PC-9 (cell line): ENCODE data around the gene SMYD2. TPM values are rescaled to one million over a fixed set of nuclear protein-coding genes. Genes with fewer than 3 reads are reported as not detected.
A peak's percentile ranks its signal among the peaks of the same experiment; 100 is the strongest.

Experiments used
- BruUV-seq: library from RNA; stranded (reverse); fragments of 400-500 nt; replicated peaks from 2 replicates; lab custom pipeline; 2021; lab: Mats Ljungman, UMichigan
- CTCF ChIA-PET: fragments of 300-600 bp; sonication (Branson Sonifier 250); formaldehyde crosslinking; loops from one replicate; lab custom pipeline; 2022; ENCODE audit warnings: antibody characterized with exemption; lab: Charles Lee
- POLR2A ChIA-PET: fragments of 300-600 bp; sonication (Branson Sonifier 250); formaldehyde crosslinking; loops from one replicate; lab custom pipeline; 2022; ENCODE audit warnings: antibody characterized with exemption; ENCODE audit not compliant: unreplicated experiment; lab: Charles Lee
- DNase-seq, 2 experiments: peaks; one replicate each; pipeline versions ENCODE4 v3.0.0 to v3.0.0-alpha.2; 2015 to 2022; ENCODE audit warnings: mixed read lengths in 1 of 2
- H2AFZ ChIP-seq: fragments of 200-600 bp; sonication (generic); 2 replicates; pipeline ENCODE4 v1.8.1; 2017; ENCODE audit warnings: antibody characterized with exemption
- H3F3A ChIP-seq: fragments of 200-600 bp; sonication (generic); 2 replicates; pipeline ENCODE4 v1.8.1; 2017; ENCODE audit warnings: antibody characterized with exemption, mild to moderate bottlenecking, low read depth; ENCODE audit not compliant: insufficient read depth
- H3K27ac ChIP-seq: fragments of 200-600 bp; sonication (generic); 2 replicates; pipeline ENCODE4 v1.6.1; 2016; ENCODE audit warnings: mixed run types
- H3K27me3 ChIP-seq: fragments of 200-600 bp; sonication (generic); 2 replicates; pipeline ENCODE4 v1.6.1; 2016; ENCODE audit warnings: low read depth, mixed run types; ENCODE audit not compliant: insufficient read depth
- H3K36me3 ChIP-seq: fragments of 200-600 bp; sonication (generic); 2 replicates; pipeline ENCODE4 v1.6.1; 2016; ENCODE audit warnings: low read depth, mixed run types
- H3K4me1 ChIP-seq: fragments of 200-600 bp; sonication (generic); replicated peaks from 2 replicates; pipeline ENCODE4 v1.6.1; 2016; ENCODE audit warnings: mixed run types; ENCODE audit not compliant: insufficient read depth
- H3K4me2 ChIP-seq: fragments of 200-600 bp; sonication (generic); 2 replicates; pipeline ENCODE4 v1.6.1; 2017; ENCODE audit warnings: mixed run types
- H3K4me3 ChIP-seq: fragments of 200-600 bp; sonication (generic); 2 replicates; pipeline ENCODE4 v1.6.1; 2016; ENCODE audit warnings: mixed run types
- H3K79me2 ChIP-seq: fragments of 200-600 bp; sonication (generic); 2 replicates; pipeline ENCODE4 v1.6.1; 2017; ENCODE audit warnings: low read depth, mixed run types
- H3K9me2 ChIP-seq: fragments of 200-600 bp; sonication (generic); 2 replicates; pipeline ENCODE4 v1.8.1; 2017; ENCODE audit warnings: mild to moderate bottlenecking; ENCODE audit not compliant: insufficient read depth
- H3K9me3 ChIP-seq: fragments of 200-600 bp; sonication (generic); 2 replicates; pipeline ENCODE4 v1.8.1; 2016; ENCODE audit warnings: low read depth; ENCODE audit not compliant: insufficient read depth
- H4K20me1 ChIP-seq: fragments of 200-600 bp; sonication (generic); 2 replicates; pipeline ENCODE4 v1.8.1; 2017; ENCODE audit not compliant: insufficient read depth
- CTCF ChIP-seq: fragments of 200-600 bp; sonication (generic); conservative IDR thresholded peaks from 2 replicates; pipeline ENCODE4 v1.6.1; 2017; ENCODE audit warnings: mixed run types, antibody characterized with exemption, mild to moderate bottlenecking, moderate library complexity
- EZH2 ChIP-seq: fragments of 200-600 bp; sonication (generic); IDR thresholded peaks from 2 replicates; pipeline ENCODE4 v1.8.0; 2017; ENCODE audit warnings: antibody characterized with exemption, low read depth
- intact Hi-C: fragments of 100-400 bp; cut with micrococcal nuclease; formaldehyde crosslinking; loops from one replicate; pipeline ENCODE4 v1.10.0; 2022; ENCODE audit not compliant: unreplicated experiment
- total RNA-seq: library from RNA; stranded (reverse); gene quantifications from 2 replicates; pipeline ENCODE4 v1.2.3, GENCODE V29; 2021

Gene SMYD2
- total RNA-seq, 1 experiment from 2014 or later: 36.4 TPM

GRCh38 chr1:214255509-214255908 lies 25.4 kb upstream of the SMYD2 start:
- Histone ChIP-seq H3K27ac (no peak overlapping the region), H3K27me3 (no peaks in the 10 kb centered on the region), H3K9me2 (no peaks in the 10 kb centered on the region), H3K79me2 (no peaks in the 10 kb centered on the region), H3K9me3 (no peaks in the 10 kb centered on the region), H3K4me2 (no peak overlapping the region), H2AFZ (no peak overlapping the region), H4K20me1 (no peaks in the 10 kb centered on the region), H3F3A (peaks cover 11% of the 10 kb centered on the region), H3K36me3 (no peaks in the 10 kb centered on the region), H3K4me1 (peaks cover 19% of the 10 kb centered on the region), H3K4me3 (no peak overlapping the region)
- intact Hi-C loops: no loop called here
- BruUV-seq: no TSS peak
- POLR2A ChIA-PET: interaction anchor here (0.7 kb wide), 1 partner anchor 488 kb away, joined by 3 read pairs; no protein-coding TSS in a partner anchor
- no peak for DNase-seq
- no peak for TF ChIP-seq EZH2
- no peak for TF ChIP-seq CTCF
- CTCF ChIA-PET: no interaction called here

- intact Hi-C loops: no loop called here
- Histone ChIP-seq H3K9me2 (no peaks in the 10 kb centered on the region), H3K79me2 (no peaks in the 10 kb centered on the region), H3K27me3 (no peaks in the 10 kb centered on the region), H2AFZ (peak overlapping the region; percentile 68), H3K36me3 (no peaks in the 10 kb centered on the region), H3F3A (peaks cover 11% of the 10 kb centered on the region), H3K9me3 (no peaks in the 10 kb centered on the region), H4K20me1 (no peaks in the 10 kb centered on the region), H3K4me1 (peaks cover 30% of the 10 kb centered on the region), H3K4me3 (no peak overlapping the region), H3K4me2 (peak overlapping the region; percentile 44), H3K27ac (peak overlapping the region; percentile 71)
- ChIA-PET CTCF (interaction anchor here (0.5 kb wide), 1 partner anchor 12 kb away, joined by 4 read pairs; no protein-coding TSS in a partner anchor), POLR2A (no interaction called here)
- DNase-seq: peak in 1 of 2 experiments; percentile 64
- TF ChIP-seq CTCF: no peak
- TF ChIP-seq EZH2: no peak
- no TSS peak for BruUV-seq
Observed at GRCh38 chr1:214259353-214259977, 21.5 kb upstream of the SMYD2 start.

- Histone ChIP-seq H3K4me3 (no peak overlapping the region), H3F3A (peaks cover 11% of the 10 kb centered on the region), H3K9me3 (no peaks in the 10 kb centered on the region), H3K4me2 (no peak overlapping the region), H2AFZ (no peak overlapping the region), H4K20me1 (no peaks in the 10 kb centered on the region), H3K36me3 (no peaks in the 10 kb centered on the region), H3K9me2 (no peaks in the 10 kb centered on the region), H3K27ac (no peak overlapping the region), H3K4me1 (peaks cover 30% of the 10 kb centered on the region), H3K27me3 (no peaks in the 10 kb centered on the region), H3K79me2 (no peaks in the 10 kb centered on the region)
- intact Hi-C loops: loop anchor here (1.0 to 5.0 kb wide), 3 partner anchors 44 to 367 kb away; no protein-coding TSS in a partner anchor
- TF ChIP-seq CTCF (no peak), EZH2 (no peak)
- ChIA-PET CTCF (interaction anchor here (0.6 to 2.1 kb wide), 4 partner anchors 46 to 377 kb away, joined by 3 to 23 read pairs (median 5); no protein-coding TSS in a partner anchor), POLR2A (no interaction called here)
- no peak for DNase-seq
- no TSS peak for BruUV-seq
Observed at GRCh38 chr1:214260561-214261205, 20.3 kb upstream of the SMYD2 start.
